Measurements from ENCODE around the gene ALPI.

ALPI gene

DNA sequence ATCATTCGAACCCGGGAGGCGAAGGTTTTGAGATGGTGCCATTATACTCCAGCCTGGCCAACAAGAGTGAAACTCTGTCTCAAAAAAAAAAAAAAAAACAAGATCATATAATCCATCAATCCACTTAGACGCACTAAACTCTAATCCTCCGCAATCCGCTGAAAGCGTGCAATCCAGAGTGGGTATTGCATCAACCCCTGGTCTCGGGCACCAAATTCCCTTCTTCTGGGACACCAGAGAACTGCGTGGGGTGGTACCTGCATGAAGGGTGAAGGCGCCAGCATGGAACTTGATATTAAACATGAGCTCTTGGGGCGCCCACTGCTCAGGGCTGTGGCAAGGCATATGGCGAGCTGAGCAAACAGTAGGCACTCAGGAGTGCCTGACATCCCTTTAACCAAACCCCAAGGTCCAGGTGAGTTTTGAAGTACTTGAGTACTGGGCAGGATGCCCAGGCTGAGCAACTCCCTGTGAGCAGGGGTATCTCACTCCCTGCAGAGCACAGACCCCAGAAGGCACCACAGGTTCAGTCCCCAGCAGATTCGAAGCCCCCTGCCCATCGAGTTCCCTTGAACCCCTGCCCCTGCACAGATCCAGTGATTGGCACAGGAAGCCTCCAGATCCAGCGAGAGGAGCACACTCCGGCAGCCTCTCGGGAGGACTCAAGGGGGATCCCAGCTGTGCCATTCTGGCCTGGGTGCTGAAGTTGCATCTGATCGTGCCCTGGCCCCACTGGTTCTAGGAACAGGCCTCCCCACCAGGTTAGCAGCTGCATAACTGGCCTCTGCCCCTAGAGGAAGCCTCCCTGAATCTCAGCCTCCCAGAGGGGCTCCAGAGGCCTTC is 8.0 kb downstream of the ALPI start:
- peak; percentile 39 for DNase-seq (ENCODE audit: low spot score)

DNA sequence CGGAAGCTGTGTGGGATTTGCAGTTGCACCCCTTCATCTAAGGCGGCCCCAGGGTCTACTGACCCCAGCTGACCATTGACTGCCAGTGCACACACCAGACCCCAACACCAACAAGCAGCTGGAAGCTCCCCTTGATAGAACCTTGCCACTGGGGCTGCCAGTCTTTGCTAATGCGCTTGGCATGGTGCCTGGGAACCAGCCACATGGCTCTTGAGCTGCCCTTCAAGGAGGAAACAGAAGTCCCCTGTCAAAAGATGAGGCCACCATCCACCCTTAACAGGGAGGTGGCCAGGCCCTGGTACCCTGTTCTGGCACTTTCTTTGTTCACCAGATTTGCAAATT is 8.6 kb downstream of the ALPI start:
- no peak for DNase-seq (ENCODE audit: low spot score)

DNA sequence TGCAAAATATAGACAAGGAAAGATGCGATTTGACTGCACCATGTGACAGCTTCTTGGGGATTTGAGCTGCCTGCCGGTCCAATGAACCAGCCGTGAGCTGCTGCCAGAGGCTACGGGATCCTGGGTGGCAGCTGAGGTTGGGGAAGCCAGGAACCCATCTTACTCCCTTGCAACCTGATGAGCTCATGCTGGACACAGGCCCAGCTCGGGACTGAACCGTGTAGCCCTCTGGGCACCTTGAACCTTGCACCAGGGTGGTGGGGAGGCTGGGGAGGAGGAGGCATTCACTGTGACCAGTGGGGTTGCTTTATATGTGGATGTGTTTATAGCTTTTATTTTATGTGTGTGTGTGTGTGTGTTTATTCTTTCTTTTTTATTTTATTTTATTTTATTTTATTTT is 9.1 kb downstream of the ALPI start:
- no peak for DNase-seq (ENCODE audit: low spot score)

DNA sequence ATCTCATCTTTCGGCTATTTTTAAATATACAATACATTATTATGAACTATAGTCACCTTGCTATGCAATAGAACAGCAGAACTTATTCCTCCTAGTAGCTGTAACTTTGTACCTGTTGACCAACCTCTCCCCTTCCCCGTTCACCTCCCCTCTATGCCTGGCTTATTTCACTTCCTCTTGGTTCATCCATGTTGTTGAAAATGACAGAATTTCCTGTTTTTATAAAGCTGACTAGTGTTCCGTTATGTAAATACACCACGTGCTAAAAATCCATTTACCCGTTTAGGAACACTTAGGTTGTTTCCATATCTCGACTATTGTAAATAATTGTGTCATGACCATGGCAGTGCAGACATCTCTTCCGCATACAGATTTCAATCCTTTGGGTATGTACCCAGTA is 10.3 kb downstream of the ALPI start:
- DNase-seq (ENCODE audit: low spot score) = no peak

DNA sequence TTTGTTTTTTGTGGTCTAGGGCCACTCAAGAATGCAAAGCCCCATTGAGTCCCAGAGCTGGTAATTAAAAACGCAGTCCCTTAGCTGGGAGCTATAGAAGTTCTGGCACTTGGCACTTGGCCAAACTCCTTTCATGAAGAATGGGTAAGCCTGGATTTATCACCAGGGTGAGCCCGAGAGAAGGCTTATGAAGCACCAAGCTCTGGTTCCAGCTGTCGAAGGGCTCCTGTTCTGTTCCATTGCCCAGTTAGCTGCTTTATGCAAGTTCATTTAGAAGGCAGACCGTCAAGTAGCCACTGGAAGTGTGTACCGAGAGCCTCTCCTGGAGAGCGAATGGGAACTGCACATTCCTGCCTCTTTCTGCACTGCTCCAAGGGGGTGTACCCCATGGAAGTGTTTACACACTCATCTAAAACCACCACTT is 17.5 kb downstream of the ALPI start:
- DNase-seq (ENCODE audit: low spot score) = no peak

DNA sequence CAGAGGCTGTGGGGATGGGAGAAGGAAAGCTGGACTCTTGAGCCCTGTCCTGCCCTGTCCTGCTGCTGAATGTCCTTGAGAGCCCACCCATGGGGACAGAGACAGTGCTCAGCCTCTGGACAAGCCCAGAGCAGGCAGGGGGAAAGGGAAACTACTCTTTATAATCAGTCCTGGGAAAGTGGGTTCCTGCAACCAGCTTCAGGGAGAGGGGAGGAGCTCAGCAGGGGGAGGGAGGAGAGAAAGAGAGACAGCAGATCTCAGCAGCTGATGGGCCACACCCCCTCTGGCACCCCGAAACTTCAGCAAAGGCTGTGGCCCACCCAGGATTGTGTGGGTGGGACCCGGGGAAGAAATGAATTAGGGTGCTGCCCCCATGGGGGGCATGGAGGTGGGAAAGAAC is 20.1 kb downstream of the ALPI start:
- DNase-seq (ENCODE audit: low spot score) = no peak

DNA sequence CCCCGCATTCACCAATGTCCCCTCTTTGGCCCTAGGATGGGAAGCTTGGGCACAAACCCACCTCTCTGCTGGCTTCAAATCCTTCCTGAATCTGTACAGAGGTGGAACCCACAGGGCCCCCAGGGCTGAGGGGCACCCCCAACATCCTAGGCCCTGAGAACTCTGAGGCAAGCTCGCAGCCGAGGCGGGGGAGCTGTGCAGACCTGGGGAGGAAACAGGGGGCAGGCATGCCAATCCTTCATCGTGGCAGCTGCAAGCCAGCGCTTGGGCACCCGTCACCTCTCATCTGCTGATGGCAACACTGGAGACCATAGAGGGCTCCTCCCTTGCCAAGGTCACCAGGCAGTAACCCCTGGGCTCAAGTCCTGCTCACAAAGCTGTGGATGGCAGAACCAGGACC is 20.8 kb downstream of the ALPI start:
- DNase-seq (ENCODE audit: low spot score) = no peak

DNA sequence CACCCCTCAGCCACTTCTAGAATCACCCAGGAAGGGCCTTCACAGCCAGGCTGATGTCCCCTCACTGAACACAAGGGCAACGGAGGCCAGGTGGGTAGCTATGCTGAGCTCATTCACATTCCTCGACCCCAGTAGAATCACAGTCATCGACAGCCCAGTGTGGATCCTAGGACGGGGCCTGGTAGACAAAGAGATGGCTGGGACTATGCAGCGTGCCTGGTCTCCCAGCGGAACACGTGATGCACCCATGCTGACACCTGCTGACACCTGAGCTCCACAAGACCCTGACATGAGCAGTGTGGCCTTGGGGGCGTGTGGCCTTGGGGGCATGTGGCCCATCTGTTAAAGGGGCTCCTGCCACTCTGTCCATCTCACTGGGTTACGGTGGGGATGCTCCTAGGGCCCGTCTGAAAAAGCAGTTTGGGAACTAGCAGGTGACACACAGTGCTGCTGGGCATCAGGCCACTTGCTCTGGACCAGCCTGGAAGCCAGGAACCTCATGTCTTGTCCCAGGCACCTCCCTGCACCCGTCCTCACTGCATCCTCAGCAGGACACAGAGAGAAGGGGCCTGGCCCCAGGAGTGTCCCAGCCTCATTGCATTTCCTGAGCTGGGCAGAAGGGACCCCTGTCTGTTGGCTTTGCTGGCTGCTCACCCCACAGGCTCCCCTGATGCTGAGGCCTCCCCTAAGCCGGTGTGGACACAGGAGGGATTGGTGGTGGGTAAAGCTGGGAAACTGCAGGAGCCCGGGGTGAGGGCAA is 22.0 kb downstream of the ALPI start:
- no peak for DNase-seq (ENCODE audit: low spot score)

DNA sequence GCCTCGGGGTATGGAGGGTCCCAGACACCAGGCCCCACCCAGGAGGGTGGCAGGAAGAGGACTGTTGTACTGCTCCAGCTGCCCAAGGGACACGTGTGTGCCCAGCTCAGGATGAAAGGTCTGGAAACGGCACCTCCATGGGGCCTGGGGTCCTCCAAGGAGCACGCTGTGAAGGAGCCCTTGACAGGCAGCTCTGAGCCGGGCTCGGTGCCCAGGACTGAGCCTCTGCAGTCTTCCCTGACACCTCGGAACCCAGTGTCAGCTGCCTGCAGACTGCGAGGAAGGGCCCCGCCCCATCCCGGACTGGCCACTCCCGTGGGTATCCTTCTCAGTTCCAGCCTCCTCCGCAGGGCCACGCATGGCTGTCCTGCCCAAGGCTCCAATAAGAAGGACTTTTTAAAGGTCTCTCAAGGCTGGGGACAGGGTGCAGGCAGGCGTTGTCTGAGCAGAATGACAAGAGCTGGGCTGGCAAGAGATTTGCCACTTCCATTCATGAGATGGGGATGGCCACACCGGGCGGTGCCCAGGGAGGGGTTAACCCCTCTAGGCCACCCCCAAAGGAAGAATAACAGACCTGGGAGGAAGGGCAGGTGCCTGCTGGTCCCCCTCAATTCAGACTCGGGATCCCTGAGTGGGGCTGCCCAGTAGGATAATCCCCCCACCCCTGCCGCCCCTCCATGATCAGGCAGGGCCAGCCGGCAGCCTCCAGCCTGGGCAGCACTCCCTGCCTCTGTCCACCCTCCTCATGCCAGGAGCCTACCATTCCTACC is 22.8 kb downstream of the ALPI start:
- DNase-seq (ENCODE audit: low spot score) = no peak

DNA sequence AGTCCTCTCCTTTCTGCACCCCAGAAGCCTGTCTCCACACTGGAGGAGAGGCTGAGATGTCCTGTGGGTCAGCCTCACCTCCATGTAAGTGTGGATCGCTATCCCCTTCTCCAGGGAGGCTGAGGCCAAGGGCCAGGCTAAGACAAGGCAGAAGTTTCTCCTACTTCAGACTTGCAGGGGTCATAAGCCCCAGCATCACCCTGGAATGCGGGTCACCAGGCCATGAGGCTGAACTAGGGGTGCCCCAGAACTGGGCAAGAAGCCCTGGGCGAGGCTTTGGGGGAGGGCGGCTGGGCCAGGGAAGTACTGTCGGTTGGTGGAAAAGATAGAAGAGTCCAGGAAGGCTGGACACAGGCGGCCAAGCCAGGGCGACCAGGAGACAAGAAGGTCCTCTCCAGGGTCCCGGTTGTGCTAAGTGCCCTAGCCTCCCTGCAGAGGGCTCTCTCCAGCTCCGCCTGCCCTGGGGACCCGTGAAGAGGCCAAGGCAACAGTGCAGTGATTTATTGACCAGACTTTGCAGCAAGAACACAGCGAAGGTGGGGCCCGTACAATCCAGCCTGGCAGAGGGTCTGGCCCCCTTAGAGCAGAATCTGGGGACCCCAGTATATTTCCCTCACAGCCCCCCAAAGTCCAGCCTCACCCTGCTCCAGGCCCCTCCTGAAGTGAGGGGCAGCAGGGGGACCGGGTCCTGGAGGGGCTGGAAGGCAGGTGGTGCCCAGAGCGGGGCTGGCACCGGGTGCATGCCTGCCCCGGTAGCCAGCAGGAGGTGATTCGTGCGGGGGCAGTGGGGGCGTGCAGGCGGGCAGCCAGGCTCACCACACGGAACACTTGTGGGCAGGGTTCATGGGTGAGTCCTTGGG is 23.6 kb downstream of the ALPI start:
- no peak for DNase-seq (ENCODE audit: low spot score)

DNA sequence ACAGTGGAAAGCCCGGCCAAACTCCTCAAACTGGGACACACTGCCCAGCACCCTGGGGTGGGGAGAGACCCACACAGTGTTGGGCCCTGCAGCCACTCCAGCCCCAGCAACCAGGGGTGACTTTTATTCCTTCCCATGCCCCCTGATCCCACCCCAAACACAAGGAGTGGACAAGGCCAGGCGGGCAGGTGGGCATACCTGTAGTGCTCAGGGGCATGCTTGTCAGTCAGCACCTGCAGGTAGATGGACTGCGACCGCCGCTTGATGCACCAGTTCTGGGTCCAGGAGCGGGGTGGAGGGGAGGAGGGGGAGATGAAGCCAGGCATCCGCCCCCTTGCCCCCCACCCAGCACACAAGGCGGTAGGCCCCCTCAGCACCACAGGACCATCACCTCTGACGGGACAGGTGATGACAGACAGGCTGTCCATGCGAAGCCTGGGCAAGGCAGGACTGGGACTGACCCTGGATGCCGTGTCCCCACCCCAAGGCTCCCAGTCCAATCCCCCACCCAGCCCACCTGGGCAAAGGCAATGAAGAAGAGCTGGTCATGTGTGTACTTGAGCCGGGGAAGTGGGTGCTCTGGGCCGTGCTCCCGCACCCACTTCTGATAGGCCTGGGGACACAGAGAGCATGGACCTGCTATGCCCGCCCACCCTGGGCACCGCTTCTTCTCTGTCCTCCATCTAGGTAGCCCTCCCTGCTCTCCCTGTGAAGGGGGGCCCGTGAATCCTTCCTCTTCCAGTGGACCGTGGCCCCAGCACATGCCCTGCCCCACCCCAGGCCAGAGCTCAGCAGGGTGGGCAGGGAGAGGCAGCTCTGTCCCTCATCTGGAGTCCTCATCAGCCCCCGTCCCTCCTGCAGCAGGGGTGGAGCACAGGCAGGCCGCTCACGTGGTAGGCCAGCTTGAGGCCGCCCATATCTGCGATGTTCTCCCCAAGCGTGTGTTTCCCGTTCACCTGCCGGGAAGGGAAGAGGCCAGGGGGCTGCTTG is 24.5 kb downstream of the ALPI start:
- no peak for DNase-seq (ENCODE audit: low spot score)

DNA sequence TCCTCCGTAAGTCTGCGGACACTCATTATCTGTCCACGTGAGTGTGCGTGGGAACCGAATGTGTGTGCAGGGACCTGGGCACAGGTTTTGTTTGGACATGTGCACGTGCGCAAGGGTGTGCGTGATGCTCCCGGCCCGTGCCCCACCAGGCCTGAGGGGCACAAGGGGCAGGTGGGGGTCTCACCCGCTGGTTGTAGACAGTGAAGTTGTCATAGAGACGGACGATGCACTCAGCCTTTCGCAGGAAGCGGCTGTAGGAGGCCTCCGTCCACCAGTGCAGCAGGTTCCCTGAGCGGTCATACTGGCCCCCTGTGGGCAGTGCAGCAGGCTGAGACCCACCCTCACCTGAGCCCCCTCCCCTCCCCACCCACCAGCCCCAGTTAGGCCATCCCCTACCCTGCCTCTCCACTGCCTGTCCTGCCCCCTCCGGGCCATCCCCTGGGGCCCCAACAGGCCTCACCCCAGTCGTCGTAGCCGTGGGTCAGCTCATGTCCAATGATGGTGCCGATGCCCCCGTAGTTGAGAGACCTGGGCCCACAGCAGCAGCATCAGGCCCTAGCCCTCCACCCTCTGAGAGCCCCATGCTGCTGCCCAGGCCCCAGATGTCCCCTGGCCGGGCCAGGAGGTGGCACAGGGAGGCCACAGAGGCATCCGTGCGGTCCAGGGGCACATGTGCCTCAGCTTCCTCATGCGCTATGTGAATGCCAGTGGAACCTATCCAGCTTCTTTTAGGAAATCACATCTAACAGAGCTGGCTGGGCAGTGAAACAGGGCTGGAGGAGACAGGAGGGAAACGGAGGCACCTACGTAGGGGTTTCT is 25.6 kb downstream of the ALPI start:
- no peak for DNase-seq (ENCODE audit: low spot score)

DNA sequence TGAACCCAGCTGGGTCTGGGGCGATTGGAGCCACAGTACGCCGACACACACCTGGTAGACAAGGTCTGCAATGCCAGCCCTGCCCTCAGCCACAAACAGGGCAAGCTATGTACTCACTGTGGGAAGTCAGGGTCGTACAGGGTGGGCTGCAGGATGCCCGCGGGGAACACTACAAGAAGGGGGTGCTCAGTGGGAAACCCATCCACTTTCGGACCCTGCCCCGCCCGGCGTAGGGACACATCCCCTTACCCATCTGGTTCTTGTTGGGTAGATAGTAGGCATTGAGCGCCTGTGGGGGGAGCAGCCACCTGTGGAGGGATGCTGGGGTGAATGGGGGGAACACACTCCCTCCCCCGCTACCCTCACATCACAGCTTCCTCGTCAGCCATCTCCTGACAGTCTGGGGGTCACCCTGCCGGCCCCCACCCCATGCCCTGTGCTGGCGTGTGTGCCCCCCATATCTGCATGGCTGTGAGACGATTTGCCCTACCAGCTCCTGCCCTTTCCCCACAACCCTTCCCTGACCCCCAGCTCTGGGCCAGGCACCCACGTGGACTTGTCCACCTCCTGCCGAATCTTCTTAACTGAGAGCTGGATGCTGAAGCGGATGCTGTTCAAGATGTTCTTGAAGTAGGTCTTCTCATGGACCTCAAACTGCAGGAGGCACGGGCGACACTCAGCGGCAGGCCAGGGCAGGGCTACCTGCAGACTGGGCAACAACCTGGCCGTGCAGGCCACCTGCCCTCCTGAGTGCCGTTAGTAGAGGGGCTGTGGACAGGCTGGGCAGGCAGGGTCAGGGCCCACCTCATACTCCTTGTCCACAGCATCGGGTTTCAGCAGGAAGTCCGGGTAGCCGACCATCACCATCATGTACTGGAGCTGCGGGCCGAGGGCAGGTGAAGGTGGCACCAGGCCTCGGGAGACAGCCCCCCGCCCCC is 26.6 kb downstream of the ALPI start:
- no peak for DNase-seq (ENCODE audit: low spot score)

DNA sequence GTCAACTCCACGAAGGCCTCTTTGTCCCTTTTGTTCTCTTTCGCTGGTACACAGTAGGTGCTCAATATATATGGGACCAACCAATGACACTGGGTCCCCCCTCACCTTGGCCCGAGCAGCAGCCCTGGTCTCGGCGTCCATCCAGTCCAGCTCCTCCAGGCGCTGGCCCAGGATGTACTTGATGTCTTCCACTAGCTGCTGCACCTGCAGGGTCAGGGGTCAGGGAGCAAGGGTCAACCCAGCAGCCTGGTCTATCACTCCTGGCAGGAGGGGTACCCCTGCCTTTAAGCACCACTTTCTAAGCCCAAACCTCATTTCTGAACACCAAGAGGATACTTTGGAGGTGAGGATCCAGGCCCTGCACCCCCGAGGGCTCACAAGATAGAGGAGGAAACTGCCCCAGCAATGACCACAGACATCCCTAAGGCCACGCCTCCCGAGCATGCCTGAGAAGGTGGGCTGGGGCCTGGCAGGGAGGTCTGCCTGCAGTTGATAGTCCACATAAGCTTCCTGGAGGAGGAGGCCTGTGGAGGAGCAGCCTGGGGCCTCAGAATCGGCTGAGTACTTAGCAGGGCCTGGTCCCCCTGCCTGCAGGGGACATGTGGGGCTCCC is 27.5 kb downstream of the ALPI start:
- no peak for DNase-seq (ENCODE audit: low spot score)

DNA sequence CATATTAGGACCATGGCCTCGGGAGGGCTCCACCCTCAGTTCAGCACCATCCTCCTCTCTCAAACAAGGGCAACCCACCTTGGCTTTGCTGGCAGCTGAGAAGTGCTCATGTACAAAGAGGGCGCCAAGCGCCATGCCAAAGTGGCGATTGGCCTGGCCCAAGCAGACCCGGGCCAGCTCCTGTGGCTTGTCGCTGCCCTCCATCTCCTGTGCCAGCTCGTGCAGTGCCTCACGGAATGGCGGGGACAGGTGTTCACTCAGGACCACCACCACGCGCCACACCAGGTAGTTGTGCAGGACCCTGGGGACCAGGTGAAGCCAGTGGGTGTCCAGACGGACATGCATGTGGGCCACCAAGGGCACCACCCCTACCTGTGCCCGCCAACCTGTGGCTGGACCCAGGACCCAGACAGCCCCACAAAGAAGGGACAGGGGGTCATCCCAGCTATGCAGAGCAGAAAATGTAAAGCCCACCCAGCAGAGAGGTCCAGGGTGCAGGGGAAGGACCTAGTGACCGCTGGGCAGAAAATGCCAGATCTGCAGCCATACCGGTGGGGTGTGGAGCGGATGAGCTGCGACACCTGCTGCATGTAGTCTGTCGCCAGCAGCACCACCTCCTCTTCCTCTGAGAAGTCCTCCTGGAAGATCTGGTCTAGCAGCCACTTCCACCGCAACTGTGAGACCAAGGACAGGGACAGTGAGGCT is 28.1 kb downstream of the ALPI start:
- DNase-seq (ENCODE audit: low spot score) = no peak

DNA sequence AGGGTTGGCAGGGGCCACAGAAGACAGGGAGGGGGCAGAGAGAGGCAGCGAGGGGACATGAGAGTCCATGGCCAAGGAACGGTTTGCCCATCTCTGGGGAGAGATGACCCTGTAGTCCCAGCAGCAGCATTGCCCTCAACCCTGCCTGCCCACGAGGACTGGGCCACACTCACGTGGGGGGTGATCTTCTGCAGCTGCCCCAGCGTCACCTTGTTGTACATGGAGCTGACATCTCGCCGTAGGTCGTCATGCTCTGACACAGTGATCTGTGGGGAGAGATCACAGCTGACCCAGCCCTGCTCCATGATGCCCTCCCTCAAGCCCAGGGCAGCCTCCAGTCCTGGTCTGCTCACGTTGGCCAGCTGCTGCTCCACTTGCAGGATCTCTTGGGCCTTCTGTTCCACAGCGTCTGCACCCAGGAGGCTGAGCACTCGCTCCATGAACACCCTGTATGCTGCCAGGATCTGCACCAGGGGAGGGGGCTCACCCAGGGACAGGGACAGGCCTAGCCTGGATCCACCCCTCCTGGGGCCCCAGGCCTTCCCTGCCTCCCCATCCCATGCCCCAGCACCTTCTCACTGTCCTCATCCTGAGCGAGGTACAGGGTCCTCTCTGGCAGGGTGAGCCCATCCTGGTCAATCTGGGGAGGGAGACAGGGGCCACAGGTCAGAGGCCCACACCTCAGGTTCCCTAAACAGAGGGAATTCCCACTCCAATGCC is 28.8 kb downstream of the ALPI start:
- no peak for DNase-seq (ENCODE audit: low spot score)

DNA sequence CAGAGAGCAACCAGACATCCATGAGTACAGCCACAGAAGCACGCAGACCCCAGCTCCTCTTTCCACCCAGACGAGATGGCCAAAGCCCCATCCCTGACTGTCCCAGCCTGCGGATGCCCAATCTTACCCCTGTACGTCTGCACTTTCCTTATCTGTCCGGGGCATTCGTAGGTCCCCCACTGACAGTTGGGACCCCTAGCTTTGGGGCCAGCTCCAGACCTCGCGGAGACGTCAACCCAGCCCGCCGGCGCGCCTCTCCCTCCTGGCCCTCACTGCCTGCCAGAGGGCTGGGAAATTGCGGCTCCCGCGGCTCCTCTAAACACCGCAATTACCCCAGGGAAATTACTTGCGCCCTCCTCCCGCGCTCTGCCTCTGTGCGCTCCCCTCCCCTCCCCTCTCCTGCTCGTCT is 29.4 kb downstream of the ALPI start:
- no peak for DNase-seq (ENCODE audit: low spot score)
